ENCODE measurements around the gene FAM81B.

Gene FAM81B

GRCh38 chr5:95486191-95486590 is 95.0 kb downstream of the FAM81B start:
- no peak for DNase-seq

- DNase-seq = no peak
These were observed 96.7 kb downstream of the FAM81B start for GRCh38 chr5:95487880-95488279.

Data from NCI-H226 (cell line).